Activated CD8-positive, alpha-beta memory T cell treated with anti-CD3 and anti-CD28 coated beads, Interleukin-2, amount 50 U/mL, for 24 hours (primary cell): Measurements from ENCODE around the gene TMX4.
"Not testable (repeated sequence)": the region's sequence is repeated elsewhere in the genome, so short reads cannot be mapped to it uniquely, and the experiment has no call there.

ENCODE experiments used
- DNase-seq: peaks from one replicate; pipeline ENCODE4 v3.0.0-alpha.2; 2020; ENCODE audit errors: extremely low read depth

Gene TMX4

GRCh38 chr20:8019246-8019997 lies at the start of gene TMX4:
TSS of gene TMX4 (minus strand) at chr20:8019761. CDS start at chr20:8019613, 148 bp downstream.
- DNase-seq: peak; percentile 80

- no peak for DNase-seq
These were observed 47.5 kb upstream of the TMX4 start for GRCh38 chr20:8067082-8067481.

GRCh38 chr20:8066662-8067061 lies 47.1 kb upstream of the TMX4 start:
- DNase-seq: no peak

- no peak for DNase-seq
These were observed 46.1 kb upstream of the TMX4 start for GRCh38 chr20:8065691-8066090.

GRCh38 chr20:8062756-8063155 lies 43.2 kb upstream of the TMX4 start:
- DNase-seq: no peak

GRCh38 chr20:8061861-8062518 lies 42.4 kb upstream of the TMX4 start:
- DNase-seq: no peak

GRCh38 chr20:8060977-8061376 lies 41.4 kb upstream of the TMX4 start:
- DNase-seq: no peak

GRCh38 chr20:8057871-8058270 lies 38.3 kb upstream of the TMX4 start:
- DNase-seq: no peak

GRCh38 chr20:8055096-8055495 lies 35.5 kb upstream of the TMX4 start:
- no peak for DNase-seq

- DNase-seq: no peak
These were observed 30.7 kb upstream of the TMX4 start for GRCh38 chr20:8050157-8050837.

GRCh38 chr20:8049310-8049709 lies 29.7 kb upstream of the TMX4 start:
- no peak for DNase-seq

- no peak for DNase-seq
These were observed 26.4 kb upstream of the TMX4 start for GRCh38 chr20:8045946-8046345.

GRCh38 chr20:8043687-8044282 lies 24.2 kb upstream of the TMX4 start:
- DNase-seq: no peak

GRCh38 chr20:8039042-8039441 lies 19.5 kb upstream of the TMX4 start:
- DNase-seq: no peak

GRCh38 chr20:8036771-8037170 lies 17.2 kb upstream of the TMX4 start:
- no peak for DNase-seq

GRCh38 chr20:8033151-8033841 lies 13.7 kb upstream of the TMX4 start:
- DNase-seq: no peak

GRCh38 chr20:8032499-8032898 lies 12.9 kb upstream of the TMX4 start:
- no peak for DNase-seq

- not testable (repeated sequence) for DNase-seq
These were observed 12.0 kb upstream of the TMX4 start for GRCh38 chr20:8031539-8031938.

GRCh38 chr20:8021541-8022269 lies 2.1 kb upstream of the TMX4 start:
- DNase-seq: no peak

- DNase-seq: no peak
These were observed 936 bp upstream of the TMX4 start for GRCh38 chr20:8020314-8021079.

GRCh38 chr20:8019998-8020247 lies 362 bp upstream of the TMX4 start:
- no peak for DNase-seq
